GM12878 (cell line): ENCODE data around the gene ABCA3. TPM values are rescaled to one million over a fixed set of nuclear protein-coding genes. Genes with fewer than 3 reads are reported as not detected.

Experiments used
- ATAC-seq: fragments of 200-7000 bp; cut with Tn5 transposase; 3 replicates; pipeline ENCODE4 v1.9.1; 2020; ENCODE audit warnings: mild to moderate bottlenecking, moderate library complexity
- BruUV-seq: library from RNA; stranded (reverse); fragments of 400-500 nt; replicated peaks from 2 replicates; lab custom pipeline; 2021; lab: Mats Ljungman, UMichigan
- CTCF ChIA-PET: fragments of 300-600 bp; sonication (Branson Sonifier 250); formaldehyde crosslinking; extraction: SDS; loops from one replicate; lab custom pipeline; 2021; ENCODE audit warnings: inconsistent platforms; lab: Yijun Ruan, JAX
- POLR2A ChIA-PET: fragments of 350-600 bp; formaldehyde crosslinking; extraction: SDS; loops from one replicate; lab custom pipeline; 2021; ENCODE audit warnings: inconsistent platforms; lab: Charles Lee
- RAD21 ChIA-PET: fragments of 300-600 bp; sonication (Branson Sonifier 250); formaldehyde crosslinking; loops from one replicate; lab custom pipeline; 2023; ENCODE audit warnings: antibody characterized with exemption; ENCODE audit not compliant: unreplicated experiment; lab: Charles Lee
- SMC1A ChIA-PET: fragments of 300-600 bp; sonication (Branson Sonifier 250); formaldehyde crosslinking; loops from one replicate; lab custom pipeline; 2023; ENCODE audit not compliant: unreplicated experiment, uncharacterized antibody; lab: Charles Lee
- DNase-seq: peaks from one replicate; pipeline ENCODE4 v3.0.0-alpha.2; 2011; ENCODE audit warnings: low read depth, low spot score
- FAIRE-seq: peaks from 3 replicates; lab custom pipeline; 2011; peaks lifted over from hg19 to GRCh38; lab: Jason Lieb, UNC
- H2AFZ ChIP-seq: 2 replicates; pipeline ENCODE4 v1.6.0; 2011; ENCODE audit warnings: low read depth, low read length, control low read depth; ENCODE audit not compliant: control insufficient read depth
- H3K27ac ChIP-seq: 2 replicates; pipeline ENCODE4 v1.5.1; 2011; ENCODE audit warnings: control low read depth; ENCODE audit not compliant: control insufficient read depth, insufficient read depth
- H3K27me3 ChIP-seq, 2 experiments: replicated peaks in 1 of 2; 2 replicates each; pipeline versions ENCODE4 v1.6.0 to v1.6.1; 2011; ENCODE audit warnings: low read length in 1 of 2; ENCODE audit not compliant: control insufficient read depth in 2 of 2, insufficient read depth in 2 of 2
- H3K36me3 ChIP-seq, 2 experiments: 2 replicates each; pipeline ENCODE4 v1.5.1; 2011; ENCODE audit warnings: low read length in 1 of 2; ENCODE audit not compliant: control insufficient read depth in 2 of 2, insufficient read depth in 2 of 2
- H3K4me1 ChIP-seq: 2 replicates; pipeline ENCODE4 v1.6.1; 2011; ENCODE audit warnings: mild to moderate bottlenecking, low read length, moderate library complexity, mixed read lengths; ENCODE audit not compliant: control insufficient read depth, insufficient read depth
- H3K4me2 ChIP-seq: 2 replicates; pipeline ENCODE4 v1.6.0; 2011; ENCODE audit warnings: control low read depth; ENCODE audit not compliant: control insufficient read depth, insufficient read depth
- H3K4me3 ChIP-seq: fragments of 200-600 bp; sonication (generic); 2 replicates; pipeline ENCODE4 v1.5.1; 2016
- H3K79me2 ChIP-seq: 2 replicates; pipeline ENCODE4 v1.6.0; 2011; ENCODE audit warnings: low read length; ENCODE audit not compliant: control insufficient read depth, insufficient read depth
- H3K9ac ChIP-seq: 2 replicates; pipeline ENCODE4 v1.8.0; 2011; ENCODE audit warnings: low read length, control low read depth, mixed read lengths; ENCODE audit not compliant: control insufficient read depth, insufficient read depth
- H3K9me3 ChIP-seq: replicated peaks from 3 replicates; pipeline ENCODE4 v1.5.1; 2011; ENCODE audit warnings: mild to moderate bottlenecking, low read length; ENCODE audit not compliant: control insufficient read depth, insufficient read depth
- H4K20me1 ChIP-seq: 2 replicates; pipeline ENCODE4 v1.6.0; 2011; ENCODE audit not compliant: control insufficient read depth, insufficient read depth
- EED ChIP-seq: sonication (generic); IDR thresholded peaks from 2 replicates; pipeline ENCODE4 v1.6.1; 2016; ENCODE audit warnings: antibody characterized with exemption, low read depth
- EP300 ChIP-seq, 2 experiments: fragments of 150-350 bp in 1 of 2; IDR thresholded peaks; 2 replicates each; pipeline ENCODE4 v1.6.1; 2011 to 2012; ENCODE audit warnings: low read depth in 2 of 2, low read length in 2 of 2, borderline replicate concordance in 1 of 2, improper control_type of control experiment in 1 of 2, inconsistent platforms in 1 of 2; ENCODE audit not compliant: control insufficient read depth in 1 of 2
- IKZF1 ChIP-seq: fragments of 450-650 bp; conservative IDR thresholded peaks from 2 replicates; pipeline ENCODE4 v1.6.1; 2017; ENCODE audit warnings: antibody characterized with exemption, mild to moderate bottlenecking
- MYC ChIP-seq: IDR thresholded peaks from 2 replicates; pipeline ENCODE4 v1.6.1; 2011; ENCODE audit warnings: mild to moderate bottlenecking, low read length, moderate library complexity, inconsistent platforms; ENCODE audit not compliant: insufficient read depth, insufficient replicate concordance, insufficient read length, severe bottlenecking
- PML ChIP-seq: IDR thresholded peaks from 2 replicates; pipeline ENCODE4 v1.6.1; 2012; ENCODE audit warnings: low read length, inconsistent platforms
- POLR2AphosphoS2 ChIP-seq: IDR thresholded peaks from 2 replicates; pipeline ENCODE4 v1.6.1; 2011; ENCODE audit warnings: low read depth, mild to moderate bottlenecking, low read length, improper control_type of control experiment, moderate library complexity
- ZNF384 ChIP-seq: IDR thresholded peaks from 2 replicates; pipeline ENCODE4 v1.6.1; 2012; ENCODE audit warnings: low read depth, mild to moderate bottlenecking, low read length, improper control_type of control experiment, borderline replicate concordance
- WGBS: methylation state at CpG from one replicate; pipeline ENCODE4 v1.1.6; 2016; ENCODE audit warnings: low lambda C conversion rate; ENCODE audit not compliant: insufficient replicate concordance, insufficient coverage; ENCODE audit errors: missing lambda C conversion rate; 5-methylcytosine and 5-hydroxymethylcytosine counted together
- in situ Hi-C: fragments of 300-500 bp; cut with MboI; formaldehyde crosslinking; loops from 9 replicates; pipeline ENCODE4 v1.14.3; 2018; ENCODE audit warnings: mixed read lengths
- intact Hi-C: fragments of 100-400 bp; cut with micrococcal nuclease; formaldehyde crosslinking; loops from one replicate; pipeline ENCODE4 v1.14.2; 2022; ENCODE audit not compliant: unreplicated experiment
- polyA plus RNA-seq, 11 experiments: library from polyadenylated mRNA; depleted of rRNA in 4 of 11; unstranded in 6 of 11; stranded (reverse) in 5 of 11; fragments of >200 nt; fragmentation: Nextera tagmentation in 4 of 11; fragmentation: Illumina TruSeq in 1 of 11; extraction: Ambion mirVana in 4 of 11; extraction: Trizol in 1 of 11; gene quantifications; 1 replicate in 1 of 11; 2 replicates in 10 of 11; pipeline versions ENCODE4 v1.2.1 to v1.2.3, GENCODE V29; 2011 to 2016; ENCODE audit warnings: inconsistent platforms in 2 of 11, missing spikeins in 2 of 11, low read depth in 1 of 11
- total RNA-seq, 4 experiments: library from RNA; depleted of rRNA in 3 of 4; stranded (reverse); fragments of >200 nt in 3 of 4; fragmentation: Illumina TruSeq in 1 of 4; extraction: Trizol in 1 of 4; gene quantifications; 2 replicates each; pipeline versions ENCODE4 v1.2.1 to v1.2.3, GENCODE V29; 2013 to 2021

Gene ABCA3
- total and polyA plus RNA-seq, 10 of the 15 experiments (the other 5 are each of a cell fraction or from before 2014, with no cell fraction given): 0.71 to 17.6 (median 6.7) TPM

DNA sequence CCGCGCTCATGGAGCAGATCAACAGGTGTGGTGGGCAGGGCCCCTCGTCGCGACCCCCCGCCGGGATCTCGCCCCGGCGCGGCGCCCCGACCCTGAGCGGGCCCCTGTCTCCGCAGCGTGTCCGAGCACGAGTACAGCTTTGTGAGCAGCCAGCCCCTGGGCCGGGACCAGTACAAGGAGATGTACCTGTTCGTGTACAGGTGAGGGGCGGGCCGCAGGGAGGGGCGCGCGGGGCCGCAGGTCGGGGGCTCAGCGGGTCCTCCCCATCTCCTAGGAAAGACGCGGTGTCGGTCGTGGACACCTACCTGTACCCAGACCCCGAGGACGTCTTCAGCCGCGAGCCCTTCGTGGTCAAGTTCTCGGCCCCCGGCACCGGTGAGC lies 103.4 kb downstream of the ABCA3 start:
- TF ChIP-seq POLR2AphosphoS2: no peak
- TF ChIP-seq PML: no peak
- no peak for TF ChIP-seq EED
- TF ChIP-seq EP300 (IDR thresholded peaks at IDR 0.05; ENCODE audit: borderline replicate concordance in 1 of 2, control insufficient read depth in 1 of 2, low read depth in 2 of 2, low read length in 2 of 2): no peak
- TF ChIP-seq MYC: no peak
- TF ChIP-seq IKZF1: no peak
- no peak for TF ChIP-seq ZNF384
- H3K9me3 ChIP-seq: no peaks in the 10 kb centered on the region
- in situ Hi-C loops: no loop called here
- intact Hi-C loops: no loop called here
- POLR2A ChIA-PET: no interaction called here
- H3K9ac ChIP-seq: no peak overlapping the region
- no TSS peak for BruUV-seq
- no peaks in the 10 kb centered on the region for H4K20me1 ChIP-seq
- no peak for DNase-seq
- no peak overlapping the region for H3K4me2 ChIP-seq
- H3K27ac ChIP-seq: no peak overlapping the region
- H3K4me1 ChIP-seq: no peaks in the 10 kb centered on the region
- H2AFZ ChIP-seq: no peak overlapping the region
- H3K79me2 ChIP-seq: no peaks in the 10 kb centered on the region
- H3K4me3 ChIP-seq: no peak overlapping the region
- no peaks in the 10 kb centered on the region for H3K27me3 ChIP-seq
- no peak for FAIRE-seq
- peaks cover 0 to 24% of the 10 kb centered on the region in 2 experiments; a peak in 3 of 4 replicates for H3K36me3 ChIP-seq
- 50% methylated on average over 33 of the region's 40 CpGs for WGBS
- RAD21 ChIA-PET: no interaction called here
- SMC1A ChIA-PET: no interaction called here
- CTCF ChIA-PET: no interaction called here
- ATAC-seq: no peak
